ENCODE results near the gene CYB5R2.

GRCh38 chr11:7688238-7688826 is 15.0 kb upstream of the CYB5R2 start:
- TF ChIP-seq CREB5 (CRISPR knock-in tag; IDR thresholded peaks at IDR 0.05; ENCODE audit: low read depth) (no peak), TOX (CRISPR knock-in tag; IDR thresholded peaks at IDR 0.05; ENCODE audit: borderline replicate concordance) (no peak)

Measured in SK-N-SH treated with all-trans-retinoic acid at 6 μM for 48 hours (cell line).